Stimulated activated CD8-positive, alpha-beta memory T cell treated with anti-CD3 and anti-CD28 coated beads, Interleukin-7, amount 100 ng/mL, for 4 hours (primary cell): Measurements from ENCODE around the gene CRKL.
"Not testable (repeated sequence)": the region's sequence is repeated elsewhere in the genome, so short reads cannot be mapped to it uniquely, and the experiment has no call there.

Experiments
- DNase-seq, 2 donors: peaks; one replicate each; pipeline ENCODE4 v3.0.0-alpha.2; 2020; ENCODE audit warnings: low read depth in 2 of 2

CRKL gene

GRCh38 chr22:20933910-20934309 lies 16.7 kb downstream of the CRKL start:
- DNase-seq, result no peak

- not testable (repeated sequence) for DNase-seq
Observed at GRCh38 chr22:20935049-20935448, 17.8 kb downstream of the CRKL start.

GRCh38 chr22:20935780-20936539 lies 18.8 kb downstream of the CRKL start:
- not testable (repeated sequence) for DNase-seq

DNA sequence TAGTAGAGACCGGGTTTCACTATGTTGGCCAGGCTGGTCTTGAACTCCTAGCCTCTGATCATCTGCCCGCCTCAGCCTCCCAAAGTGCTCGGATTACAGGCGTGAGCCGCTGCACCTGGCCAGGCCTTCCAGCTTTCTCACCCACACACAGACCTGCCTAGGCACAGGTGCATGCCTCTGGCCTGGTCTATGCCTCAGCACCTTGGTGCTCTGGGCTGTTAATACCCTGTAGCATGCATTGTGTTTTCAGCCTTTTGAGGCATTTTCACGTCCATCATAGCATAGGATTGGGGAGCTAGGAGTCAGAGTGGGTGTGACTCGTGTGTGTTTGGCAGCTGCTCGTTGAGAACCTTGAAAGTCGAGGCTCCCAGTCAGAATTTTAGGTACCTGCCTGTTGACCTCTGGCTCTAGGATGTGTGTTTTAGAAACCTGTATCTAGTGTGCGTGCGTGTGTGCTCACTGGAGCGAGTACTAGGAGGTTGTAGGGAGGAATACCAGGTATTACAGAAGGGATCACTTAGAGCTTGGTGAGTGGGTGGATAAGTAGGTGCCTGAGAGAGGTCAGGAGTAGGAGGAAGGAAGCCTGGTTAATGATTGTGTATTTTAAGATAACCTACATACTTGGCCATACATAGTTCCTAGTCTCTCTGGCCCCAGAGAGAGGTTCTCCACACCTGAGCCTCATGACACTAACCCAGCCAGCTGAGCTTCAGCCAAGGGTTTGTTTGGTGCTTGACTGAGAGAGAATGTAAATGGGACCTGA lies 20.0 kb downstream of the CRKL start:
- no peak for DNase-seq

DNA sequence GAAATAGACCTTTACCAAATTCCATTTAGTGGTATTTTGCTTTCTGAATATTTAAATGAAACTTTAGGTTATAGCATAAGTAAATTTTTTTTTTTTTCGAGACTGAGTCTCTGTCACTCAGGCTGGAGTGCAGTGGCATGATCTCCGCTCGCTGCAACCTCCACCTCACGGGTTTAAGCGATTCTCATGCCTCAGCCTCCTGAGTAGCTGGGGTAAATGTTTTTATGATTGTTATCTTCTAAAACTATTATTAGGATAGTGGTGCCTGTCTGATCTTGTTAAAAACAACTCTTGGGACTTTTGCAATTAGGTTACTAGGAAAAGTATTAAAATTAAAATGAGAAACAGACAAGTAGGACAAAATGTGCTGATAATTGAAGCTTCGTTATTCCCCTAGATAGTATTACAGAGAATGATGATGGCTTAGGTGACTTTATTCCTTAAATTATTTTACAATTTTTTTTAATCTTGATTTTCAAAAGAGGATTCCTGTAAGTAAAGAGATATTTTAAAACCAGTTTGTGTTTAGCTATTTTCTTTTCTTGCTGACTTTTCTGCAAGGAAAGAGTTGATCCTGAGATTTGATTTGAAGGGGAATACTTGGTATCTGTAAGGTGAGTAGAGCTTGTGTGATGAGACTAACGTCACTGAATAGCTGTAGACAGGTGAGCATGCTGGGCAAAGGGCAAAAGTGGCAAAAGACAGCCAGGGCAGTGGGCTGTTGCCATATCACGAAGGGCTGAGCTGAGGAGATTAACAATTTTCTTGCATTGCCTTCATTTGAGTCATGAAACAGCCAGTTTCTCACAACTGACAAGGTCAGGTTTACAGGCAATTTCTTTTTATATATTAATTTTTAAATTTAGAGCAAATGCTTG lies 20.8 kb downstream of the CRKL start:
- DNase-seq, result no peak

GRCh38 chr22:20939457-20940185 lies 22.4 kb downstream of the CRKL start:
- DNase-seq, result not testable (repeated sequence)

- DNase-seq, result no peak
Observed at GRCh38 chr22:20940186-20940651, 23.0 kb downstream of the CRKL start.

GRCh38 chr22:20940904-20941385 lies 23.7 kb downstream of the CRKL start:
- DNase-seq, result no peak

- not testable (repeated sequence) for DNase-seq
Observed at GRCh38 chr22:20942203-20942902, 25.1 kb downstream of the CRKL start.

DNA sequence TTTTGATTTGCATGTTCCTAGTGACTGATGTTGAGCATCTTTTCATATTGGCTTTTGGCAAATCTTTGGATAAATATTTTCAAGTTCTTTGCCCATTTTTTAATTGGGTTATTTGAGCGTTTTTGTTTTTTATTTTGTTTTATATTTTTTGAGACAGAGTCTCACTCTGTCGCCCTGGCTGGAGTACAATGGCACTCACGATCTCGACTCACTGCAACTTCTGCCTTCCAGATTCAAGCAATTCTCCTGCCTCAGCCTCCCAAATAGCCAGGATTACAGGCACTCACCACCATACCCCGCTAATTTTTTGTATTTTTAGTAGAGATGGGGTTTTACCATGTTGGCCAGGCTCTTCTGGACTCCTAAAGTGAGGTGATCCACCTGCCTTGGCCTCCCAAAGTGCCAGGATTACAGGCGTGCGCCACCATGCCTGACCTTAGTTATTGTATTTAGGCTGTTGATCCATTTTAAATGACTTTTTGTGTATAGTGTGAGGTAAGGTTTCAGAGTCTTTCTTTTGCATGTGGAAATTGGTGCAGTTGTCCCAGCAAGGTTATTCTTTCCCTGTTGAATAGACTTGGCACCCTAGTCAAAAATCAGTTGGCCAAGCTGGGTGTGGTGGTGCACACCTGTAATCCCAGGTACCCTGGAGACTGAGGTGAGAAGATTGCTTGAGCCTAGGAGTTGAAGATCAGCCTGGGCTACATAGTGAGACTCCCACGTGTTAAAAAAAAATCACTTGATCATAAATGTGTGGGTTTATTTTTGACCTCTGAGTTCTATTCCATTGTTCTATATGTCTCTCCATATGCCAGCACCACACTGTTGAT lies 26.1 kb downstream of the CRKL start:
- no peak for DNase-seq

- DNase-seq, result no peak
Observed at GRCh38 chr22:20944042-20944441, 26.8 kb downstream of the CRKL start.

GRCh38 chr22:20945578-20945934 lies 28.3 kb downstream of the CRKL start:
- no peak for DNase-seq

GRCh38 chr22:20946080-20946986 lies 29.1 kb downstream of the CRKL start:
- DNase-seq, result no peak

- no peak for DNase-seq
Observed at GRCh38 chr22:20946991-20947390, 29.8 kb downstream of the CRKL start.

DNA sequence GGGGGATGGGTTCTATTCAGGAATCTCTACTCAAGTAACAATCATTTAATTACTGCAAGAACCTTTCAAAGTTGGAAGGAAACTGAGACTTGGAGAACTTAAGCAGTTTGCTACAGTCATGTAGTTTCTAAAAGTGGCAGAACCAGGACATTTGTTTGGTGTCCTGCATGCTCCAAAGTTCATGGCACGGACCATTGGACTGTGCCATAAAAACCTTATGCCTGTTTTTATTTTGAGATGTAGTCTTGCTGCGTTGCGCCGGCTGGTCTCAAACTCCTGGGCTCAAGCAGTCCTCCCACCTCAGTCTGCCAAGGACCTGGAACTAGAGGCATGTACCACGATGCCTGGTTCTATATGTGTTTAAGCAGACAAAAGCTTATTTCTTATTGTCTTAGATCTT lies 31.2 kb downstream of the CRKL start:
- DNase-seq, result no peak

GRCh38 chr22:20948989-20949388 lies 31.8 kb downstream of the CRKL start:
- DNase-seq, result no peak

- DNase-seq, result no peak
Observed at GRCh38 chr22:20949698-20950183, 32.5 kb downstream of the CRKL start.

- no peak for DNase-seq
Observed at GRCh38 chr22:20951151-20951931, 34.1 kb downstream of the CRKL start.
